ENCODE results near the gene MAP7D1. TPM values are rescaled to one million over a fixed set of nuclear protein-coding genes. Genes with fewer than 3 reads are reported as not detected.

The MAP7D1 gene
- total RNA-seq, 2 donors from 2014 or later: 353 to 356 TPM

- Histone ChIP-seq H3K4me1 (peaks cover 0 to 18% of the 10 kb centered on the region in 2 donors), H3K36me3 (no peaks in the 10 kb centered on the region), H3K9me3 (no peaks in the 10 kb centered on the region), H3K27me3 (no peaks in the 10 kb centered on the region), H3K27ac (no peak within 1 kb of the TSS), H3K4me3 (peak within 1 kb of the TSS; percentile 31 to 46)
- no peak for DNase-seq (ENCODE audit: low spot score)
- TF ChIP-seq CTCF (IDR thresholded peaks at IDR 0.05): no peak
Observed at GRCh38 chr1:36125129-36125991, 30.6 kb upstream of the MAP7D1 start, which contains the start of gene COL8A2. Gene COL8A2 (minus strand): TSS chr1:36125222. CDS start chr1:36100242, 24,980 bp downstream.

- H3K4me1 ChIP-seq: peaks cover 0 to 18% of the 10 kb centered on the region in 2 donors
- no peaks in the 10 kb centered on the region for H3K9me3 ChIP-seq
- H3K27ac ChIP-seq: no peak overlapping the region
- TF ChIP-seq CTCF (IDR thresholded peaks at IDR 0.05): no peak
- no peaks in the 10 kb centered on the region for H3K27me3 ChIP-seq
- H3K36me3 ChIP-seq: no peaks in the 10 kb centered on the region
- H3K4me3 ChIP-seq: no peak overlapping the region
- DNase-seq (ENCODE audit: low spot score): no peak
Observed at GRCh38 chr1:36126005-36126716, 29.8 kb upstream of the MAP7D1 start.

- DNase-seq (ENCODE audit: low spot score): no peak
- no peaks in the 10 kb centered on the region for H3K27me3 ChIP-seq
- no peak overlapping the region for H3K27ac ChIP-seq
- no peaks in the 10 kb centered on the region for H3K9me3 ChIP-seq
- H3K4me1 ChIP-seq: peaks cover 0 to 18% of the 10 kb centered on the region in 2 donors
- no peak for TF ChIP-seq CTCF (IDR thresholded peaks at IDR 0.05)
- no peaks in the 10 kb centered on the region for H3K36me3 ChIP-seq
- H3K4me3 ChIP-seq: no peak overlapping the region
Observed at GRCh38 chr1:36126797-36127500, 29.0 kb upstream of the MAP7D1 start.

DNA sequence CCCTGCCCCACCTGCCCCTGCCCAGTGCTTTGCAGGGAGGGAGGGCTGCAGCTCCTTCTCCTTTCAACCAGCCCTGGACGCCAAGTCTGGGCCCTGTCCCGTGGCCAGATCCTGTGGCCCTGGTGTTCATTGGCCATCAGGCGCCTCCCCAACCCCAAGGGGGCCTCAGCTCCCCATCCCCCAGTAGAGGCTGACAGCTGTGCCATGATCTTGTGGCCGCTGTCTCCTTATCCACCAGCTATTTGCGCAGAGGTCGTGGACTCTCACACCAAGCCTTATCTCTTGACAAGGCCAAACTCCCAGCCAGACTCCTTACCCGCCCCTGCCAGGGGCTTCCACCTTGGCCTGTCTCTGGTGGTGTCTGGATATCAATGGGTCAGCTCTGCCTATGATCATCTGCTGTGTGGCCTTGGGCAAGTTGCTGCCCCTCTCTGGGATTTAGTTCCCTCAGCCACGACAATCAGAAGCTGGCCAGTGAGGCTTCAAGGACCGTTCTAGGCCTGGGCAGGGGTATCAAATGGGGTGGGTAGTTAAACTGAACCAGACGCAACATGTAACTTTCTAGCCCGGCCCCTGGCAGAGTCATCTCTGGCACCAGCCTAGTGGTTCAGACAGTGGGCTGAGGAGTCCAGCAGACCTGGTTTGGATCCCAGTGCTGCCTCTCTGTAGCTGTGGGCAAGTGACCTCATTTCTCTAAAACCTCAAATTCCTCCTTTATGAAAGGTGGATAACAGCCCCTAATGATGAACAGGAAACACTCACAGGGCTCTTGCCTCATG, 27.6 kb upstream of the MAP7D1 start:
- no peak for DNase-seq (ENCODE audit: low spot score)

More for the DNA sequence above, 27.6 kb upstream of the MAP7D1 start:
- no peak overlapping the region for H3K27ac ChIP-seq
- TF ChIP-seq CTCF (IDR thresholded peaks at IDR 0.05): no peak
- H3K4me3 ChIP-seq: no peak overlapping the region
- H3K36me3 ChIP-seq: no peaks in the 10 kb centered on the region
- no peaks in the 10 kb centered on the region for H3K9me3 ChIP-seq
- peaks cover 0 to 17% of the 10 kb centered on the region in 2 donors for H3K4me1 ChIP-seq
- H3K27me3 ChIP-seq: no peaks in the 10 kb centered on the region

All from right atrium auricular region (tissue), 2 donors.